ENCODE data around the gene PPARG.

DNA sequence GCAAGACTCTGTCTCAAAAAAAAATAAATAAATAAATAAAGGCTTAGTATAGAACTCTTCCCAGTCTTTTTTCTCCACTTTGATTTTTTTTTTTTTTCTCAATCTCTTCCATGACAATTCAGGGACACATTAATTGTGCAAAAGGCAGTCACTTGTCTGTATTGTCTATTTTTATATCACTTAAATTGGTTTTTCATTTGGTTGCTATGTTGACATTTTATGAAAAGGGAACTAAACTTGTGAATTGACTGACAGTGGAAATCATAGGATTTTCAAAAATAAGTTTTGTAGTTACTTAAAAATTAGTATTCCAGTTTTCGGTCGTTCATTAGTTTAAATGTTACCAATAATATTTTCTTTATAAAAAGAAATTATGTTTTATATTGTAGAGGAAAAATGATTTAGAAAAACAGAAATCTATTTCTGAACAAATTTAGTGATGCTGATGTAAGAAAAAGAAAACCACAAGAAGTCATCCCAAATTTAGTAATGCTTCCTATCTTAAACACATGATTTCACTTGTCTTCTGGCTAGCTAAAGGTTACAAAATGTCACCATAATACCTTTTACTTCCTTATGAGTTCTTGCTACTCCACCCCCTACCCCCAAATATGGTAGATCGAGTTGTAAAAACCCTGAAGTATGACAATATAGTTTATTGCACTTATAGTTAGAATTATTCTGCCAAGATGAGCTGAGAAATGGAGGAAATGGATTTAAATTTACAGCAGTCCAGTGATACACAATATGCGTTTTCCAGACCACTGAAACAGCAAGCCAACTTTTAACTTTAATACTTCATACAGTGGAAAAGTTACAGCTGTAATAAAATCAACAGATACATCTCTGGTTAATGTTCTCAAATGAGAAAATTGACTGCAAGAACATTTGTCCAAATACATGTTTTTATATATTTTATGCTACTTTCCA, 37.0 kb downstream of the PPARG start:
- no peak for TF ChIP-seq EZH2 (IDR thresholded peaks at IDR 0.05; ENCODE audit: borderline replicate concordance)
- TF ChIP-seq, protein P1, sequence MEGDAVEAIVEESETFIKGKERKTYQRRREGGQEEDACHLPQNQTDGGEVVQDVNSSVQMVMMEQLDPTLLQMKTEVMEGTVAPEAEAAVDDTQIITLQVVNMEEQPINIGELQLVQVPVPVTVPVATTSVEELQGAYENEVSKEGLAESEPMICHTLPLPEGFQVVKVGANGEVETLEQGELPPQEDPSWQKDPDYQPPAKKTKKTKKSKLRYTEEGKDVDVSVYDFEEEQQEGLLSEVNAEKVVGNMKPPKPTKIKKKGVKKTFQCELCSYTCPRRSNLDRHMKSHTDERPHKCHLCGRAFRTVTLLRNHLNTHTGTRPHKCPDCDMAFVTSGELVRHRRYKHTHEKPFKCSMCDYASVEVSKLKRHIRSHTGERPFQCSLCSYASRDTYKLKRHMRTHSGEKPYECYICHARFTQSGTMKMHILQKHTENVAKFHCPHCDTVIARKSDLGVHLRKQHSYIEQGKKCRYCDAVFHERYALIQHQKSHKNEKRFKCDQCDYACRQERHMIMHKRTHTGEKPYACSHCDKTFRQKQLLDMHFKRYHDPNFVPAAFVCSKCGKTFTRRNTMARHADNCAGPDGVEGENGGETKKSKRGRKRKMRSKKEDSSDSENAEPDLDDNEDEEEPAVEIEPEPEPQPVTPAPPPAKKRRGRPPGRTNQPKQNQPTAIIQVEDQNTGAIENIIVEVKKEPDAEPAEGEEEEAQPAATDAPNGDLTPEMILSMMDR (IDR thresholded peaks at IDR 0.05; ENCODE audit: poor library complexity), result no peak

All from hepatocyte (in vitro differentiated cells).